Astrocyte (in vitro differentiated cells and primary cell): Measurements from ENCODE around the gene LRATD1. TPM values are rescaled to one million over a fixed set of nuclear protein-coding genes. Genes with fewer than 3 reads are reported as not detected.

Source experiments
- DNase-seq: peaks from one replicate; pipeline ENCODE4 v3.0.0-alpha.2; 2010; ENCODE audit warnings: low read depth
- FAIRE-seq: peaks from 2 replicates; lab custom pipeline; 2011; peaks lifted over from hg19 to GRCh38; lab: Jason Lieb, UNC
- H2AFZ ChIP-seq: 2 replicates; pipeline ENCODE4 v1.6.0; 2012; ENCODE audit warnings: low read depth, low read length, inconsistent platforms
- H3K27ac ChIP-seq: 2 replicates; pipeline ENCODE4 v1.5.1; 2011; ENCODE audit warnings: low read depth, low read length, inconsistent platforms
- H3K27me3 ChIP-seq: 2 replicates; pipeline ENCODE4 v1.6.0; 2011; ENCODE audit warnings: low read length, inconsistent platforms; ENCODE audit not compliant: insufficient read depth
- H3K36me3 ChIP-seq: 2 replicates; pipeline ENCODE4 v1.5.1; 2011; ENCODE audit warnings: low read length, inconsistent platforms; ENCODE audit not compliant: insufficient read depth
- H3K4me1 ChIP-seq: 2 replicates; pipeline ENCODE4 v1.5.1; 2011; ENCODE audit warnings: low read length, inconsistent platforms; ENCODE audit not compliant: insufficient read depth
- H3K4me2 ChIP-seq: 2 replicates; pipeline ENCODE4 v1.6.0; 2012; ENCODE audit warnings: low read length, inconsistent platforms
- H3K4me3 ChIP-seq: 2 replicates; pipeline ENCODE4 v1.5.1; 2011; ENCODE audit warnings: low read depth, mild to moderate bottlenecking, low read length, inconsistent platforms; ENCODE audit not compliant: insufficient read depth
- H3K79me2 ChIP-seq: 2 replicates; pipeline ENCODE4 v1.6.0; 2012; ENCODE audit warnings: mild to moderate bottlenecking, low read length, inconsistent platforms; ENCODE audit not compliant: insufficient read depth
- H3K9ac ChIP-seq: 2 replicates; pipeline ENCODE4 v1.6.0; 2012; ENCODE audit warnings: mild to moderate bottlenecking, low read length, inconsistent platforms
- H3K9me3 ChIP-seq: 2 replicates; pipeline ENCODE4 v1.5.1; 2012; ENCODE audit warnings: low read depth, mild to moderate bottlenecking, low read length, inconsistent platforms; ENCODE audit not compliant: insufficient read depth
- H4K20me1 ChIP-seq: 2 replicates; pipeline ENCODE4 v1.6.0; 2012; ENCODE audit warnings: low read length, inconsistent platforms; ENCODE audit not compliant: insufficient read depth
- H3K27ac Mint-ChIP-seq: one replicate; pipeline ENCODE4 v1.8.0; 2021; ENCODE audit warnings: mild to moderate bottlenecking, mixed read lengths; ENCODE audit not compliant: unreplicated experiment
- H3K27me3 Mint-ChIP-seq: one replicate; pipeline ENCODE4 v1.8.0; 2021; ENCODE audit warnings: low read depth, mixed read lengths; ENCODE audit not compliant: unreplicated experiment
- H3K36me3 Mint-ChIP-seq: one replicate; pipeline ENCODE4 v1.8.0; 2021; ENCODE audit warnings: low read depth, mixed read lengths; ENCODE audit not compliant: unreplicated experiment
- H3K4me1 Mint-ChIP-seq: one replicate; pipeline ENCODE4 v1.8.0; 2021; ENCODE audit warnings: low read depth, mixed read lengths; ENCODE audit not compliant: unreplicated experiment
- H3K4me3 Mint-ChIP-seq: one replicate; pipeline ENCODE4 v1.8.0; 2021; ENCODE audit warnings: mild to moderate bottlenecking, moderate library complexity, mixed read lengths; ENCODE audit not compliant: unreplicated experiment
- H3K9me3 Mint-ChIP-seq: one replicate; pipeline ENCODE4 v1.8.0; 2021; ENCODE audit warnings: mild to moderate bottlenecking, mixed read lengths; ENCODE audit not compliant: unreplicated experiment
- CTCF ChIP-seq: IDR thresholded peaks from 2 replicates; pipeline ENCODE4 v1.5.1; 2011; ENCODE audit warnings: low read depth, mild to moderate bottlenecking, inconsistent platforms, low read length, moderate library complexity; ENCODE audit not compliant: insufficient read depth
- EZH2 ChIP-seq: IDR thresholded peaks from 2 replicates; pipeline ENCODE4 v1.6.1; 2012; ENCODE audit warnings: mild to moderate bottlenecking, low read length, inconsistent platforms; ENCODE audit not compliant: insufficient read depth
- total RNA-seq: library from RNA; stranded (reverse); gene quantifications from 2 replicates; pipeline ENCODE4 v1.2.1, GENCODE V29; 2021

Gene LRATD1
- total RNA-seq, 1 donor from 2014 or later, result 28.3 TPM

- H3K27ac Mint-ChIP-seq, result no peak overlapping the region
These were observed 6.0 kb downstream of the LRATD1 start for GRCh38 chr2:14638488-14638887.

GRCh38 chr2:14641116-14641515 lies 8.6 kb downstream of the LRATD1 start:
- no peak overlapping the region for H2AFZ ChIP-seq
- no peaks in the 10 kb centered on the region for H3K4me1 ChIP-seq
- H3K27me3 Mint-ChIP-seq, result no peaks in the 10 kb centered on the region
- H3K4me2 ChIP-seq, result no peak overlapping the region
- H3K27ac Mint-ChIP-seq, result no peak overlapping the region
- H3K4me1 Mint-ChIP-seq, result peaks cover 14% of the 10 kb centered on the region
- H3K9ac ChIP-seq, result no peak overlapping the region
- H4K20me1 ChIP-seq, result no peaks in the 10 kb centered on the region
- H3K36me3 Mint-ChIP-seq, result no peaks in the 10 kb centered on the region
- no peaks in the 10 kb centered on the region for H3K79me2 ChIP-seq
- no peaks in the 10 kb centered on the region for H3K27me3 ChIP-seq
- H3K36me3 ChIP-seq, result no peaks in the 10 kb centered on the region
- no peaks in the 10 kb centered on the region for H3K9me3 Mint-ChIP-seq
- H3K27ac ChIP-seq, result no peak overlapping the region
- H3K4me3 ChIP-seq, result no peak overlapping the region
- H3K9me3 ChIP-seq, result no peaks in the 10 kb centered on the region
- FAIRE-seq (no peak), DNase-seq (no peak)
- TF ChIP-seq EZH2, result no peak
- no peak for TF ChIP-seq CTCF
- H3K4me3 Mint-ChIP-seq, result no peak overlapping the region

More at GRCh38 chr2:14638488-14638887, 6.0 kb downstream of the LRATD1 start:
- Histone ChIP-seq H3K79me2 (no peaks in the 10 kb centered on the region), H3K4me2 (no peak overlapping the region), H3K27ac (no peak overlapping the region), H3K9ac (no peak overlapping the region), H3K4me3 (no peak overlapping the region), H4K20me1 (no peaks in the 10 kb centered on the region), H3K4me1 (peaks cover 13% of the 10 kb centered on the region), H2AFZ (no peak overlapping the region), H3K27me3 (peaks cover 5% of the 10 kb centered on the region), H3K9me3 (no peaks in the 10 kb centered on the region), H3K36me3 (no peaks in the 10 kb centered on the region)
- Mint-ChIP-seq H3K27me3 (no peaks in the 10 kb centered on the region), H3K4me3 (no peak overlapping the region), H3K4me1 (peaks cover 16% of the 10 kb centered on the region), H3K36me3 (no peaks in the 10 kb centered on the region), H3K9me3 (no peaks in the 10 kb centered on the region)
- FAIRE-seq, result no peak
- TF ChIP-seq EZH2 (no peak), CTCF (no peak)
- DNase-seq, result no peak

GRCh38 chr2:14642499-14642898 lies 10.0 kb downstream of the LRATD1 start:
- Histone ChIP-seq H2AFZ (no peak overlapping the region), H3K4me1 (no peaks in the 10 kb centered on the region), H3K4me2 (no peak overlapping the region), H3K9ac (no peak overlapping the region), H3K9me3 (no peaks in the 10 kb centered on the region), H4K20me1 (no peaks in the 10 kb centered on the region), H3K79me2 (no peaks in the 10 kb centered on the region), H3K27ac (no peak overlapping the region), H3K4me3 (no peak overlapping the region), H3K27me3 (no peaks in the 10 kb centered on the region), H3K36me3 (no peaks in the 10 kb centered on the region)
- Mint-ChIP-seq H3K27me3 (no peaks in the 10 kb centered on the region), H3K27ac (no peak overlapping the region), H3K4me3 (no peak overlapping the region), H3K9me3 (no peaks in the 10 kb centered on the region), H3K4me1 (peaks cover 9% of the 10 kb centered on the region), H3K36me3 (no peaks in the 10 kb centered on the region)
- DNase-seq, result no peak
- FAIRE-seq, result no peak
- TF ChIP-seq EZH2, result no peak
- no peak for TF ChIP-seq CTCF
